ENCODE data around the gene PRAME. TPM values are rescaled to one million over a fixed set of nuclear protein-coding genes. Genes with fewer than 3 reads are reported as not detected.

PRAME gene
- total RNA-seq, 4 donors from 2014 or later, result not detected

DNA sequence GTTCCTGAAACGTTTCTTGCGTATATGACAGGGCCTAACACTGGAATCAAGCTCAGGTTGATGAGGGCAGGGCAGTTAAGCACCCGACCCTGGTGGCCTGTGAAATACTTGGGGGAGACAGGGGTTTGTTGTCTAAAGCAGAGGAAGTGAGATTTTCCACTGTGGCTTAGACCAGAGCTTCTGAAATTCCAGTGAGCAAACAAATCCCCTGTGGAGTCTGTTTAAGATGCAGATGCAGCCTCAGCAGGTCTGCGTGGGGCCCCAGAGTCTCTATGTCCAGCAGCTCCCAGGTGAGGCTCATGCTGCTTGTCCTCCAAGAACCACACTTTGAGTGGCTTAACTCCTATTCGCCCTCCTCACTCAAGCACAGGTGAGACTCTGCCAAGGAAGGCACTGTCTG, 39.1 kb upstream of the PRAME start:
- TF ChIP-seq, protein P1, sequence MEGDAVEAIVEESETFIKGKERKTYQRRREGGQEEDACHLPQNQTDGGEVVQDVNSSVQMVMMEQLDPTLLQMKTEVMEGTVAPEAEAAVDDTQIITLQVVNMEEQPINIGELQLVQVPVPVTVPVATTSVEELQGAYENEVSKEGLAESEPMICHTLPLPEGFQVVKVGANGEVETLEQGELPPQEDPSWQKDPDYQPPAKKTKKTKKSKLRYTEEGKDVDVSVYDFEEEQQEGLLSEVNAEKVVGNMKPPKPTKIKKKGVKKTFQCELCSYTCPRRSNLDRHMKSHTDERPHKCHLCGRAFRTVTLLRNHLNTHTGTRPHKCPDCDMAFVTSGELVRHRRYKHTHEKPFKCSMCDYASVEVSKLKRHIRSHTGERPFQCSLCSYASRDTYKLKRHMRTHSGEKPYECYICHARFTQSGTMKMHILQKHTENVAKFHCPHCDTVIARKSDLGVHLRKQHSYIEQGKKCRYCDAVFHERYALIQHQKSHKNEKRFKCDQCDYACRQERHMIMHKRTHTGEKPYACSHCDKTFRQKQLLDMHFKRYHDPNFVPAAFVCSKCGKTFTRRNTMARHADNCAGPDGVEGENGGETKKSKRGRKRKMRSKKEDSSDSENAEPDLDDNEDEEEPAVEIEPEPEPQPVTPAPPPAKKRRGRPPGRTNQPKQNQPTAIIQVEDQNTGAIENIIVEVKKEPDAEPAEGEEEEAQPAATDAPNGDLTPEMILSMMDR (IDR thresholded peaks at IDR 0.05), result no peak
- DNase-seq (ENCODE audit: low spot score) (no peak), ATAC-seq (ENCODE audit: low FRiP score) (no peak)

DNA sequence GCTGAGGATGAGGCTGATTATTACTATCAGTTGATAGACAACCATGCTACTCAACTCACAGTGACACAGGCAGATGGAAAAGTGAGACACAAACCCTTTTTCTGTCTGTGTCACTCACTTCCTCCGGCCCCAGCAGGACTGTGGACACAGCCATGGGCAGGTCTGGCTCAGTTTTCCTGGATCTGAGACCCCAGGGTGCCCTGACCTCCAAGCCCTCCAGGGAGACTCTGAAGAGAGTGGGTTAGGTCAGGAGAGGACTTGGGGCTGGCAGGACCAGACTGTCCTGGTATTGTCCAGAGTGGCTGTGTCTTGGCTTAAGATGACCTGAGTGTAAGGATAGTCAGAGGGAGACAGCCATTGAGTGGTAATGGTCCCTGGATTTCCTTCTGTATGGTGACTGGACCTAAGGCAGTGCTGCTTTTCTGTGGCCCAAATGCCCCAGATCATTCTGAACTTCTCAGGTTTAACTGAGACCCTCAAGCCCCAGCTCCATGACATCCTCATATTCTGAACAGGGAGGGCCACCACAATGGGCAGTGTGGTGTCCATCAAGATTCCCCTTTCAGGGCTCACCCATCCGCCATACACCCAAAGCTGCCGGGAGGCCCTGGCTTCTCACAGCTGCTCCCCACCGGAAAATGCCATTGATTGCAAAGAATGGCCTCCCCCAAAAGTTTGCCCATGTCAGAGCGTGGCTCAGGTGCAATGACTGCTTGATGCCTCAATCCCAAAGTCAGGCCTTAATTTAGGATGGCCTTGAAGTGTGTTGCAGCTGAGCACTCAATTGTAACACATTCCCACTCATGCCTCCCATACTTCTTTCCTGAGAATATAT, 36.2 kb upstream of the PRAME start:
- no peak for ATAC-seq (ENCODE audit: low FRiP score)
- TF ChIP-seq, protein P1 (IDR thresholded peaks at IDR 0.05), result no peak

DNA sequence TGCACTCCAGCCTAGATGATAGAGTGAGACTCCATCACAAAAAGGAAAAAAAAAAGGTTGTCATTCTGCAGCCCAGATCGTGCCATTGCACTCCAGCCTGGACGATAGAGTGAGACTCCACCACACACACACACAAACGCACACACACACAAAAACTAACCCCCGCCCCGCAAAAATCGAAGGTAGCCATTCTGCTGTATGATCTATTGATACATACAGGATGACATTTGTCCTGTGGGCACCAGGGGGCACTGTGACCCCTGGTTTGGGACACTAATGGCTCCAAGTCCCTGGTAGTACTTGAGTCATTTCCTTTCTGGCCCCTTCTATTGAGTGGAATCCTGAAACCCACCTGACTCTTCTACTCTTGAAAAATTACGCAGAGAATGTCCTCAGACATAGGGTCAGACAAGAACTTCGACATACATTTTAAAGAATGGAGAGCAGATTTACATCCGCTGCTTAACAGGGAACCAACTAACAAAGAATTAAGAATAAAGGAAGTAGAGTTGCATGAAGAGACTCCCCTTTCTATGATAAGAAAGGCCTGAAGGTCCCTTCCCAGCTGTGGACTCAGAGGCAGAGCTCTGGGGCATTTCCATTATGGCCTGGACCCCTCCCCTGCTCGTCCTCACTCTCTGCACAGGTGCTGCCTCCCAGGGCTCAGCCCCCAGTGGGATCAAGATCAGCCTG, 35.0 kb upstream of the PRAME start:
- TF ChIP-seq, protein P1 (IDR thresholded peaks at IDR 0.05), result no peak
- no peak for ATAC-seq (ENCODE audit: low FRiP score)
- peak; percentile 27 for DNase-seq (ENCODE audit: low spot score)

More for the DNA sequence above, 36.2 kb upstream of the PRAME start:
- DNase-seq (ENCODE audit: low spot score), result no peak

DNA sequence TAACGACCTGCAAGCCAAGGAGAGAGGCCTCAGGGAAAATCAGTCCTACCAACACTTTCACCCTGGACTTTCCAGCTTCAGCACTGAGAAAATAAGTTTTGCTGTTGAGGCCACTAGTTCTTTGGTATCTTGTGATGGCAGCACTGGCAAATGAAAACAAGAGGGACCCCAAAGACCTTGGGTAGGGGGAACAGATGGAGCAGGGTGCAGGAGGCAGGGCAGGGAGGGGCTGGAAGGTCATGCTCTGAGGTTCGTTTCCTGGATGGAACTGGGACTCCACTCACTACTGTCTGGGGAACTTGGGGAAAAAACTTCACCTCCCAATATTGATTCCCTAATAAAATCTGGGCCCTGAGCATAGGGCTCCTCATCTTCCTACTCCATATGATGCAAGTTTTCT, 34.2 kb upstream of the PRAME start:
- DNase-seq (ENCODE audit: low spot score), result no peak
- TF ChIP-seq, protein P1 (IDR thresholded peaks at IDR 0.05), result no peak
- no peak for ATAC-seq (ENCODE audit: low FRiP score)

DNA sequence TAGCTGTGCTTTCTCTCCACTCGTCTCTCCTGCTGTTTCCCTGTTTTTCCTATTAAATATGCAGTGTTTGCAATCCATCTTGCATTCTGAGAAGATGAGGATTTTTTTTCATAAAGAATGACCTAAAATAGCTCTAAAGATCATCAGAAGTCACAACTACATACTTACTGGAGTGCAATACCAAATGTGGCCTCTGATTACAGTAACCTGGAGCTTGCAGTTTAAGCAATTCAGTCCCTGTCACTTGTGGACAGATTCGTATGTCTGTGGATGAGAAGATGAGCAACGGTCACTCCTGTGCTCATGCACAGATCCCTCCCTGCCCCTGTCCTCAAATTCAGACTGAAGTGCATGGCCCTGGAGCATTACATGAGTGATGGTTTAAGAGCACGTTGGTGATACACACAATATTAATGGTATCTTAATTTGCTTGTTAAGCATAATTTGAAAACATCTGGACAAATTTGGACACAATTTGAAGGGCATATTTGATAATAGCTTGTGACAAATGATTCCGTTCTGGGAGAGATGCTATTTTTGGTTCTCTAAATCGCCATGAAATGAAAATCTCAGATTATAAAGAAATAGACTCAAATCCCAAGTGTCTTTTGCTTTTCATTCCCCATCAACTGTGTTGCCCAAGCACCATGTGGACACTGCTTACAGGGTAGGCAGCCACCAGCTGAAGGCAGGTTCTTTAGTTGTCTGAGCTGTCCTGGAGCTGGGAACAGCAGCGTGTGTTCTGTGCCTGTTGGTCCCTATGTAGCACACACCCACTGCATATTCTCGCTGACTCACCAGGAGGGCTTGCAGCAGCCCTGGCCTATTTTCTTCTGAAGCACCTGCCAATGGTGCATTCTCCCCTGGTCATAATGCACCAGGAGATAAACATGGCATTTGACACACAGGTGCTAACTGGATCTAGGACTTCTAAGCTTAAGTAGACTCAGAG, 32.6 kb upstream of the PRAME start:
- no peak for ATAC-seq (ENCODE audit: low FRiP score)
- TF ChIP-seq, protein P1 (IDR thresholded peaks at IDR 0.05), result no peak

DNA sequence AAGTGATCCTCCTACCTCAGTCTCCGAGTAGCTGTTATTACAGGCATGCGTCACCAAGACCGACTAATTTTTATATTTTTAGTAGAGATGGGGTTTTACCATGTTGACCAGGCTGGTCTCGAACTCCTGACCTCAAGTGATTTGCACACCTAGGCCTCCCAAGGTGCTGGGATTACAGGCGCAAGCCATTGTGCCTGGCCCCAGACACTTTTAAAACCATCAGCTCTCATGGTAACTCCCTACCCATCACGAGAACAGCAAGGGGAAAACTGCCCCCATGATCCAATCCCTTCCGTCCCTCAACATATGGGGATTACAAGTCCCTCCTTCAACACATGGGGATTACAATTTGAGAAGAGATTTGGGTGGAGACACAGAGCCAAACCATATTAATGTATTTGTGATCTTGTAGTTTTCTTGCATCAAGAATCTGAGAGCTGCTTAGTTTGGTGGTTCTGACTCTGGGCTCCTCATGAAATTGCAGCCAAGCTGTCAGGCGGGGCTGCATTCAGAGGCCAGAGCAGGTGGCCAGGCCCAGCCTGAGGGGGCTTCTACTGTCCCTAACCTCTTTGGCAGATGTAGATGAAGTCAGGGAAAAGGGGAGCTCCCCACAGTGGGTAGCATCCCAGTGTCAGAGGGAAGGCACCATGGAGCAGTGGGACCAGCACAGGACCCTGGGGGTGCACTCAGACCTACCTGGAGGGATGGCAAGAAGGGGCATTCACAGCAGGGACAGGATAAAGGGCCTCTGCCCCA, 31.2 kb upstream of the PRAME start:
- DNase-seq (ENCODE audit: low spot score), result no peak
- TF ChIP-seq, protein P1 (IDR thresholded peaks at IDR 0.05), result no peak
- no peak for ATAC-seq (ENCODE audit: low FRiP score)

More for the DNA sequence above, 32.6 kb upstream of the PRAME start:
- no peak for DNase-seq (ENCODE audit: low spot score)

Measured in omental fat pad (tissue), 4 donors.